Measurements from ENCODE around the gene CXCL17. TPM values are rescaled to one million over a fixed set of nuclear protein-coding genes. Genes with fewer than 3 reads are reported as not detected.
"Not testable (repeated sequence)": the region's sequence is repeated elsewhere in the genome, so short reads cannot be mapped to it uniquely, and the experiment has no call there.

The CXCL17 gene
- total RNA-seq, 5 donors from 2014 or later (not counting 1 experiment from before 2014, with no cell fraction given): not detected

- Mint-ChIP-seq H3K4me3 (no peak overlapping the region), H3K4me1 (peaks cover 9 to 21% (median 12%) of the 10 kb centered on the region in 3 donors), H3K27ac (no peak overlapping the region), H3K9me3 (no peaks in the 10 kb centered on the region), H3K27me3 (no peaks in the 10 kb centered on the region), H3K36me3 (no peaks in the 10 kb centered on the region)
- Histone ChIP-seq H3K27ac (ENCODE audit: low read length) (no peak overlapping the region), H3K9me3 (no peaks in the 10 kb centered on the region), H3K27me3 (replicated peaks in 1 of 2; ENCODE audit: control insufficient read depth in 2 of 2, extremely low read depth in 1 of 2, insufficient read depth in 2 of 2, low read length in 1 of 2) (no peaks in the 10 kb centered on the region), H3K4me1 (ENCODE audit: control insufficient read depth in 1 of 2, extremely low read depth in 1 of 2, insufficient read depth in 2 of 2, low read length in 2 of 2) (no peaks in the 10 kb centered on the region), H3K4me3 (ENCODE audit: control insufficient read depth in 1 of 2, extremely low read depth in 1 of 2, low read length in 1 of 2) (no peak overlapping the region), H3K36me3 (ENCODE audit: control insufficient read depth in 2 of 2, extremely low read depth in 1 of 2, insufficient read depth in 1 of 2, low read length in 1 of 2) (no peaks in the 10 kb centered on the region)
- WGBS (ENCODE audit: insufficient coverage): 81% methylated on average over 2 of the region's 5 CpGs
- ChIA-PET POLR2A (no interaction called here), CTCF (interaction anchor here in 1 of 2 donors (1.1 kb wide), 1 partner anchor 14 kb away, joined by 3 read pairs; no protein-coding TSS in a partner anchor)
- no peak for DNase-seq
- no peak for ATAC-seq (replicated peaks in 1 of 4)
Observed at GRCh38 chr19:42466521-42467182, 23.9 kb upstream of the CXCL17 start.

- no peaks in the 10 kb centered on the region for H3K27me3 Mint-ChIP-seq
- no peaks in the 10 kb centered on the region for H3K9me3 ChIP-seq
- no peaks in the 10 kb centered on the region for H3K4me1 ChIP-seq (ENCODE audit: control insufficient read depth in 1 of 2, extremely low read depth in 1 of 2, insufficient read depth in 2 of 2, low read length in 2 of 2)
- no peak overlapping the region for H3K4me3 ChIP-seq (ENCODE audit: control insufficient read depth in 1 of 2, extremely low read depth in 1 of 2, low read length in 1 of 2)
- DNase-seq (peak in 1 of 35 experiments; percentile 16), ATAC-seq (replicated peaks in 1 of 4) (no peak)
- H3K4me1 Mint-ChIP-seq: peaks cover 9 to 21% (median 12%) of the 10 kb centered on the region in 3 donors
- CTCF ChIA-PET: interaction anchor here in 1 of 2 donors (1.1 kb wide), 1 partner anchor 14 kb away, joined by 3 read pairs; no protein-coding TSS in a partner anchor
- no peak overlapping the region for H3K27ac ChIP-seq (ENCODE audit: low read length)
- 67% methylated on average over 3 of the region's 5 CpGs for WGBS (ENCODE audit: insufficient coverage)
- H3K36me3 Mint-ChIP-seq: no peaks in the 10 kb centered on the region
- no peak overlapping the region for H3K4me3 Mint-ChIP-seq
- no peak overlapping the region for H3K27ac Mint-ChIP-seq
- H3K36me3 ChIP-seq (ENCODE audit: control insufficient read depth in 2 of 2, extremely low read depth in 1 of 2, insufficient read depth in 1 of 2, low read length in 1 of 2): no peaks in the 10 kb centered on the region
- no peaks in the 10 kb centered on the region for H3K9me3 Mint-ChIP-seq
- POLR2A ChIA-PET: no interaction called here
- no peaks in the 10 kb centered on the region for H3K27me3 ChIP-seq (replicated peaks in 1 of 2; ENCODE audit: control insufficient read depth in 2 of 2, extremely low read depth in 1 of 2, insufficient read depth in 2 of 2, low read length in 1 of 2)
Observed at GRCh38 chr19:42465827-42466280, 23.1 kb upstream of the CXCL17 start.

- Mint-ChIP-seq H3K36me3 (no peaks in the 10 kb centered on the region), H3K4me1 (peaks cover 5 to 12% (median 5%) of the 10 kb centered on the region in 3 donors), H3K27ac (no peak overlapping the region), H3K27me3 (no peaks in the 10 kb centered on the region), H3K9me3 (no peaks in the 10 kb centered on the region), H3K4me3 (no peak overlapping the region)
- WGBS (ENCODE audit: insufficient coverage): 100% methylated on average over 4 of the region's 4 CpGs
- DNase-seq (no peak), ATAC-seq (replicated peaks in 1 of 4) (no peak)
- no peaks in the 10 kb centered on the region for H3K4me1 ChIP-seq (ENCODE audit: control insufficient read depth in 1 of 2, extremely low read depth in 1 of 2, insufficient read depth in 2 of 2, low read length in 2 of 2)
- no peak overlapping the region for H3K27ac ChIP-seq (ENCODE audit: low read length)
- ChIA-PET POLR2A (interaction anchor here in 1 of 2 donors (0.5 kb wide), 1 partner anchor 31 kb away, joined by 8 read pairs; no protein-coding TSS in a partner anchor), CTCF (no interaction called here)
- no peaks in the 10 kb centered on the region for H3K9me3 ChIP-seq
- H3K27me3 ChIP-seq (replicated peaks in 1 of 2; ENCODE audit: control insufficient read depth in 2 of 2, extremely low read depth in 1 of 2, insufficient read depth in 2 of 2, low read length in 1 of 2): peaks cover 0 to 2% of the 10 kb centered on the region in 2 experiments
- no peak overlapping the region for H3K4me3 ChIP-seq (ENCODE audit: control insufficient read depth in 1 of 2, extremely low read depth in 1 of 2, low read length in 1 of 2)
- no peaks in the 10 kb centered on the region for H3K36me3 ChIP-seq (ENCODE audit: control insufficient read depth in 2 of 2, extremely low read depth in 1 of 2, insufficient read depth in 1 of 2, low read length in 1 of 2)
Observed at GRCh38 chr19:42461700-42462324, 19.1 kb upstream of the CXCL17 start.

GRCh38 chr19:42461231-42461630, 18.5 kb upstream of the CXCL17 start:
- H3K4me1 Mint-ChIP-seq; H3K27me3 Mint-ChIP-seq; H3K9me3 ChIP-seq; H3K27me3 ChIP-seq (replicated peaks in 1 of 2; ENCODE audit: control insufficient read depth in 2 of 2, extremely low read depth in 1 of 2, insufficient read depth in 2 of 2, low read length in 1 of 2); POLR2A ChIA-PET; DNase-seq; H3K4me3 Mint-ChIP-seq; H3K36me3 Mint-ChIP-seq; H3K27ac Mint-ChIP-seq; H3K9me3 Mint-ChIP-seq; ATAC-seq (replicated peaks in 1 of 4); CTCF ChIA-PET; H3K27ac ChIP-seq (ENCODE audit: low read length); H3K36me3 ChIP-seq (ENCODE audit: control insufficient read depth in 2 of 2, extremely low read depth in 1 of 2, insufficient read depth in 1 of 2, low read length in 1 of 2); H3K4me3 ChIP-seq (ENCODE audit: control insufficient read depth in 1 of 2, extremely low read depth in 1 of 2, low read length in 1 of 2); H3K4me1 ChIP-seq (ENCODE audit: control insufficient read depth in 1 of 2, extremely low read depth in 1 of 2, insufficient read depth in 2 of 2, low read length in 2 of 2): not testable (repeated sequence)
- 94% methylated on average over 7 of the region's 8 CpGs for whole genome bisulfite sequencing (ENCODE audit: insufficient coverage)

GRCh38 chr19:42459926-42460325, 17.2 kb upstream of the CXCL17 start:
- no peaks in the 10 kb centered on the region for H3K36me3 ChIP-seq (ENCODE audit: control insufficient read depth in 2 of 2, extremely low read depth in 1 of 2, insufficient read depth in 1 of 2, low read length in 1 of 2)
- CTCF ChIA-PET: interaction anchor here in 1 of 2 donors (1.9 kb wide), 1 partner anchor 10 kb away, joined by 6 read pairs; no protein-coding TSS in a partner anchor
- peaks cover 0 to 3% of the 10 kb centered on the region in 2 donors for H3K27me3 Mint-ChIP-seq
- no peak overlapping the region for H3K27ac ChIP-seq (ENCODE audit: low read length)
- H3K27me3 ChIP-seq (replicated peaks in 1 of 2; ENCODE audit: control insufficient read depth in 2 of 2, extremely low read depth in 1 of 2, insufficient read depth in 2 of 2, low read length in 1 of 2): peaks cover 0 to 2% of the 10 kb centered on the region in 2 experiments
- 58% methylated on average over 2 of the region's 2 CpGs for WGBS (ENCODE audit: insufficient coverage)
- H3K9me3 Mint-ChIP-seq: no peaks in the 10 kb centered on the region
- DNase-seq: no peak
- no peaks in the 10 kb centered on the region for H3K9me3 ChIP-seq
- no peak overlapping the region for H3K4me3 Mint-ChIP-seq
- no peak overlapping the region for H3K27ac Mint-ChIP-seq
- no peak for ATAC-seq (replicated peaks in 1 of 4)
- peaks cover 3 to 9% (median 3%) of the 10 kb centered on the region in 3 donors for H3K4me1 Mint-ChIP-seq
- POLR2A ChIA-PET: no interaction called here
- H3K4me1 ChIP-seq (ENCODE audit: control insufficient read depth in 1 of 2, extremely low read depth in 1 of 2, insufficient read depth in 2 of 2, low read length in 2 of 2): no peaks in the 10 kb centered on the region
- H3K36me3 Mint-ChIP-seq: no peaks in the 10 kb centered on the region
- no peak overlapping the region for H3K4me3 ChIP-seq (ENCODE audit: control insufficient read depth in 1 of 2, extremely low read depth in 1 of 2, low read length in 1 of 2)

GRCh38 chr19:42455621-42456081, 12.9 kb upstream of the CXCL17 start:
- Mint-ChIP-seq H3K36me3 (no peaks in the 10 kb centered on the region), H3K4me1 (peaks cover 6 to 22% (median 10%) of the 10 kb centered on the region in 3 donors), H3K27ac (no peak overlapping the region), H3K4me3 (no peak overlapping the region), H3K9me3 (no peaks in the 10 kb centered on the region), H3K27me3 (peaks cover 2 to 4% of the 10 kb centered on the region in 2 donors)
- H3K4me3 ChIP-seq (ENCODE audit: control insufficient read depth in 1 of 2, extremely low read depth in 1 of 2, low read length in 1 of 2): no peak overlapping the region
- H3K4me1 ChIP-seq (ENCODE audit: control insufficient read depth in 1 of 2, extremely low read depth in 1 of 2, insufficient read depth in 2 of 2, low read length in 2 of 2): peaks cover 0 to 5% of the 10 kb centered on the region in 2 experiments
- CTCF ChIA-PET: interaction anchor here in 1 of 2 donors (1.6 kb wide), 1 partner anchor 73 kb away, joined by 5 read pairs; the partner anchor contains the start of gene CEACAM1
- no peaks in the 10 kb centered on the region for H3K9me3 ChIP-seq
- H3K36me3 ChIP-seq (ENCODE audit: control insufficient read depth in 2 of 2, extremely low read depth in 1 of 2, insufficient read depth in 1 of 2, low read length in 1 of 2): no peaks in the 10 kb centered on the region
- H3K27ac ChIP-seq (ENCODE audit: low read length): no peak overlapping the region
- POLR2A ChIA-PET: no interaction called here
- no peak for DNase-seq
- WGBS (ENCODE audit: insufficient coverage): no CpG with 5 or more reads among the region's 1 CpG
- peaks cover 0 to 2% of the 10 kb centered on the region in 2 experiments for H3K27me3 ChIP-seq (replicated peaks in 1 of 2; ENCODE audit: control insufficient read depth in 2 of 2, extremely low read depth in 1 of 2, insufficient read depth in 2 of 2, low read length in 1 of 2)
- no peak for ATAC-seq (replicated peaks in 1 of 4)

Data from T-cell (primary cell).